Measurements from ENCODE around the gene ADGRD1.

Gene ADGRD1

DNA sequence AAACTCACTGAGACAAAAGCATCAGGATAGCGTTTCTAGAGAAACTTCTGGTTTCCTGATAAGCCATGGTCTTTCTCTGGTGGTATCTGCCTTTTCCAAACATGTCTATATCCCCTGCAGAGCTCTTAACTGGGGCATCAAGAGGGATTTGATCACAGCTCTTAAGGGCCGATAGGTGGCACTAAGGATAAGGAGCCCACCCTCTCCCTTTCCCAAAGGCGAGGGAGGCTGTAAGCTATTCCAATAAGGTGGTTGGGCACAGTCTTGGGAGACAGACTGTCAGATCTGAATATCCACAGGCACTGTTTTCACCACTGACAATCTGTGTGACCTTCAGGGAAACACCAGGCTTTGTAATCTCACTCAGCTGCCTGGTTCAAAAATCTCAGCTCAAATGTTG is 206.0 kb downstream of the ADGRD1 start:
- no peaks in the 10 kb centered on the region for H3K36me3 ChIP-seq (ENCODE audit: insufficient read depth, low read length)
- WGBS: 53% methylated on average over 3 of the region's 3 CpGs
- no peak overlapping the region for H3K4me3 ChIP-seq (ENCODE audit: low read length)
- H3K4me1 ChIP-seq (ENCODE audit: insufficient read depth, low read length): 0 out of 2 replicates have a peak, but pooled peaks cover 3% of the 10 kb centered on the region
- H3K27me3 ChIP-seq (ENCODE audit: insufficient read depth, low read length): no peaks in the 10 kb centered on the region
- no peak overlapping the region for H3K9ac ChIP-seq (ENCODE audit: low read depth, low read length)
- no peaks in the 10 kb centered on the region for H3K9me3 ChIP-seq (ENCODE audit: insufficient read depth, low read depth, low read length)
- H3K27ac ChIP-seq (ENCODE audit: low read depth, low read length): no peak overlapping the region

DNA sequence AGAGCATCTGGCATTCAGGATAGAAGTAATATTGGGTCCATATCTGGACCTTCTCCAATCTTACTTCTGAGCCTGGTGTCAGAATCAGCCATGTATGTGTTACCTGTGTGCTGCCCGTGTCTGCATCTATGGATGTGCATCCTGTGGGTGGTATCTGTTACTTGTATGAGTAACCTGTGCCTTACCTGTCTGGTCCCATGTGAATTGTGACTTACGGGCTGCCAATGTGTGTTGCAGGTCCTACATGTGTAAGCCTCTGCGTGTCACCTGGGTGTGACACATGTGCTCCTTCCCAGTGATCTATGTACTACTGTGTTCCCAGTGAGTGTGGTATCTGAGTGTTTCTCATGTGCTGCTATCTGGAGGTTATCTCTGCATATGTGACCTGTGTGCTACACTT is 208.4 kb downstream of the ADGRD1 start:
- Histone ChIP-seq H3K4me1 (ENCODE audit: insufficient read depth, low read length) (0 out of 2 replicates have a peak, but pooled peaks cover 3% of the 10 kb centered on the region), H3K36me3 (ENCODE audit: insufficient read depth, low read length) (no peaks in the 10 kb centered on the region), H3K9ac (ENCODE audit: low read depth, low read length) (no peak overlapping the region), H3K4me3 (ENCODE audit: low read length) (no peak overlapping the region), H3K27ac (ENCODE audit: low read depth, low read length) (no peak overlapping the region), H3K27me3 (ENCODE audit: insufficient read depth, low read length) (no peaks in the 10 kb centered on the region), H3K9me3 (ENCODE audit: insufficient read depth, low read depth, low read length) (no peaks in the 10 kb centered on the region)
- WGBS: 94% methylated on average over 3 of the region's 3 CpGs

DNA sequence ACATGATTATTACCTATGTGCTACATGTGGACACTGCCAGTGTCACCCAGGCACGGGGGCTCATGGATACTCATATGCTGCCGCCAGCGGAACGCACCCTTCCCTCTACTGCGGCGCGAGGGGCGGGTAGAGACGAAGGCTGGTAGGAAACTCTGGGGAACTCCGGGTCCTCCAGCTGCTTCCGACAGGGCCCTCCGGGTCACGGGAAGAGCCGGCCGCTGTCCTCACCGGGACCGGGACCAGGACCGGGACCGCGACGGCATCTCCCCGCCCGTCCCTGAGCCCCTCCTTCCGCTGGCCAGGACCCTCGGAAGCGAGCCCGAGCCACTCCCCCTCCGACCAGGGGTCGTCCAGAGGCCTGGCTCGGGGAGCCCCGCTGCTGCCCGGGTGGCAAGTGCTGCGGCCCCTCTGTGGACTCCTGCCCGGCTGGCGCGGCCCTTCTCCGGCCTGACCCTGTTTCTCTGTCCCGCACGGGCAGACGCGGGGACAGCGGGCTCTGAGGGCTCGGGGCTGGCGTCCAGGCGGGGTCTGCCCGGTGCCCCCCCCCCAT is 209.6 kb downstream of the ADGRD1 start:
- 0 out of 2 replicates have a peak, but pooled peaks cover 3% of the 10 kb centered on the region for H3K4me1 ChIP-seq (ENCODE audit: insufficient read depth, low read length)
- no peaks in the 10 kb centered on the region for H3K36me3 ChIP-seq (ENCODE audit: insufficient read depth, low read length)
- no peak overlapping the region for H3K4me3 ChIP-seq (ENCODE audit: low read length)
- 95% methylated on average over 46 of the region's 46 CpGs for WGBS
- H3K9ac ChIP-seq (ENCODE audit: low read depth, low read length): no peak overlapping the region
- no peaks in the 10 kb centered on the region for H3K9me3 ChIP-seq (ENCODE audit: insufficient read depth, low read depth, low read length)
- no peaks in the 10 kb centered on the region for H3K27me3 ChIP-seq (ENCODE audit: insufficient read depth, low read length)
- H3K27ac ChIP-seq (ENCODE audit: low read depth, low read length): no peak overlapping the region

DNA sequence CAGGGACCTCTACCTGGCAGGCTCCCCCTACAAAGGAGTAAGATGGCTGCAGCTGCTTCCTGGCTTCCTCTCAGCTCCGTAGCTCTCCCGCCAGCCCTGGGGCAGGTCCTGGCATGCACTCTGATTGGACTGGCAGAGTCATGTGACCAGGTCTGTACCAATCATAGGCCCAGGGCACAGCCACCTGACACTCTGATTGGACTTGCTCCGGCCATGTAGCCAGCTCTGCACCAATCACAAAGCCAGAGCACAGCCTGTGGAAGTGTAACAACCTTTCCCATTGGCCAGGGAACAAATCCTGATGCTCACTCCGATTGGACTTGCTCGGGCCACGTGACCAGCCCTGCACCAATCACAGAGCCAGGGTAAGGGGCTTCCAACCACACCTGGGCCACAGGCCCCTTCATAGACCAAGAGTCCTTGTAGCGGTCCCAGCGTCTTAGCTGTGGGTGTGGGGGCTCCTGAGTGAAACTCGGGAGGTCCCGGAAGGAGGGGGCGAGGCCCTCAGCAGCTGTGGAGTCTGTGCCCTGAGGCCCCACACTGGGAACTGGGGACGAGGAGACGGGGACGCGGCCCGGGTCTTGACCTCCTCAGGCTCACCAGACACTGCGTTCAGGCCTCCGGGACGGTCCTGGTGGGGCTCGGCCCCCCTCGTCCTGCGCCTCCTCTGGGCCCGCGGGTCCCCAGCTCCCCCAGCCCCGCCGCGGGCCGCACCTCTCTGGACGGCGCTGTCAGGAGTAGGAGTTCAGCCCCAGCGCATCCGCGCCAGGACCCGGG is 210.6 kb downstream of the ADGRD1 start:
- no peaks in the 10 kb centered on the region for H3K9me3 ChIP-seq (ENCODE audit: insufficient read depth, low read depth, low read length)
- H3K27ac ChIP-seq (ENCODE audit: low read depth, low read length): no peak overlapping the region
- 0 out of 2 replicates have a peak, but pooled peaks cover 3% of the 10 kb centered on the region for H3K4me1 ChIP-seq (ENCODE audit: insufficient read depth, low read length)
- WGBS: 94% methylated on average over 19 of the region's 34 CpGs
- no peak overlapping the region for H3K4me3 ChIP-seq (ENCODE audit: low read length)
- H3K9ac ChIP-seq (ENCODE audit: low read depth, low read length): no peak overlapping the region
- H3K27me3 ChIP-seq (ENCODE audit: insufficient read depth, low read length): no peaks in the 10 kb centered on the region
- H3K36me3 ChIP-seq (ENCODE audit: insufficient read depth, low read length): no peaks in the 10 kb centered on the region

DNA sequence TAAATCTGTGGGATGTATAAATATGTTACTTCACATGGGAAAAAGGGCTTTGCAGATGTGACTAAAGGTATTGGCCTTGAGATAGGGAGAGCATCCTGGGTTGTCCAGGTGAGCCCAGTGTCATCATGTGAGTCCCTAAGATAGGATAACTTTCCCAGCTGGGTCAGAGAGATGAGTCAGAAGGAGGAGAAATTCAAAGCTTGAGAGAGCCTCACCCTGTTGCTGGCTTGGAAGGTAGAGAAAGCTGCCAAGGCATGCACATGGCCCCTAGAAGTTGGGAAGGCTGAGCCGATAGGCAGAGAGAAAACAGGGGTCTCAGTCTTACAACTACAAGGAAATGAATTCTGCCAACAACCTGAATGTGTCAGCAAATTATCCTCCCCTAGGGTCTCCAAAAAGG is 213.0 kb downstream of the ADGRD1 start:
- no peaks in the 10 kb centered on the region for H3K9me3 ChIP-seq (ENCODE audit: insufficient read depth, low read depth, low read length)
- no peak overlapping the region for H3K27ac ChIP-seq (ENCODE audit: low read depth, low read length)
- 95% methylated on average over 1 of the region's 1 CpG for WGBS
- no peak overlapping the region for H3K9ac ChIP-seq (ENCODE audit: low read depth, low read length)
- H3K36me3 ChIP-seq (ENCODE audit: insufficient read depth, low read length): no peaks in the 10 kb centered on the region
- H3K4me3 ChIP-seq (ENCODE audit: low read length): no peak overlapping the region
- no peaks in the 10 kb centered on the region for H3K4me1 ChIP-seq (ENCODE audit: insufficient read depth, low read length)
- H3K27me3 ChIP-seq (ENCODE audit: insufficient read depth, low read length): no peaks in the 10 kb centered on the region

DNA sequence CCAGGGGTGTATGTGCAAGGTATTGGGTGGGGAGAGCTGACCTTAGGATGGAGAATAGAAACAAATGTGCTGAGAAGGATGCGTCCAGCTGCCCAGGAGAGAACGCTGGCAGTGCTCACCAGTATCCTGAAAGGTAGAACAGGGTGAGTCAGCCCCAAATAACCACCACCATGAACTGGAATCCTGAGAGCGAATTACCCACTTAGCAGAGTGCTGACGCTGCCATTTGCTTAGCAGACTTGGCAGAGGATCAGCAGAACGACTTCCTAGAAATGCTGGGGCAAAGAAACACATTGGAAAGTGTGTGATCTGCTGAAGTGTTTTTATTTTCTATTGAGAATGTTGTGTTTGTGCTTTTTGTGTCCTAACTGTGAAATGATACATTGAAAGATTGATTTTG is 213.6 kb downstream of the ADGRD1 start:
- H3K4me1 ChIP-seq (ENCODE audit: insufficient read depth, low read length): no peaks in the 10 kb centered on the region
- 86% methylated on average over 5 of the region's 5 CpGs for WGBS
- no peak overlapping the region for H3K9ac ChIP-seq (ENCODE audit: low read depth, low read length)
- H3K36me3 ChIP-seq (ENCODE audit: insufficient read depth, low read length): no peaks in the 10 kb centered on the region
- H3K27me3 ChIP-seq (ENCODE audit: insufficient read depth, low read length): no peaks in the 10 kb centered on the region
- no peak overlapping the region for H3K4me3 ChIP-seq (ENCODE audit: low read length)
- no peak overlapping the region for H3K27ac ChIP-seq (ENCODE audit: low read depth, low read length)
- no peaks in the 10 kb centered on the region for H3K9me3 ChIP-seq (ENCODE audit: insufficient read depth, low read depth, low read length)

DNA sequence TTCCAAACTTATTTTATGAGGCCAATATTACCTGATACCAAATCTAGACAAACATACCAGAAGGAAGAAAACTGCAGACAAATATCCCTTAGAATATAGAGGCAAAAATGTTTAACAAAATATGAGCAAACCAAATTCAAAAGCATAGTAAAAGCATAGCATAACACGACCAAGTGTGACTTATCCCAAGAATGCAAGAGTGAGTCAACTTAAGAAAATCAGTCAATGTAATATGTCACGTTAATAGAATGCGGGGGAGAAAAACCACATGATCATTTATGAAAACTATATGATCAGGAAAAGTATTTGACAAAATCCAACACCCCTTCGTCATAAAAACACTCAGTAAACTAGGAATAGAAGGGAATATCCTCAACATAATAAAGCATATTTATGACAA is 217.3 kb downstream of the ADGRD1 start:
- H3K27me3 ChIP-seq (ENCODE audit: insufficient read depth, low read length): no peaks in the 10 kb centered on the region
- H3K36me3 ChIP-seq (ENCODE audit: insufficient read depth, low read length): no peaks in the 10 kb centered on the region
- H3K27ac ChIP-seq (ENCODE audit: low read depth, low read length): no peak overlapping the region
- H3K4me3 ChIP-seq (ENCODE audit: low read length): no peak overlapping the region
- H3K4me1 ChIP-seq (ENCODE audit: insufficient read depth, low read length): no peaks in the 10 kb centered on the region
- WGBS: 91% methylated on average over 3 of the region's 4 CpGs
- H3K9ac ChIP-seq (ENCODE audit: low read depth, low read length): no peak overlapping the region
- H3K9me3 ChIP-seq (ENCODE audit: insufficient read depth, low read depth, low read length): peaks cover 4% of the 10 kb centered on the region; the same call in 1 of the 2 replicates

DNA sequence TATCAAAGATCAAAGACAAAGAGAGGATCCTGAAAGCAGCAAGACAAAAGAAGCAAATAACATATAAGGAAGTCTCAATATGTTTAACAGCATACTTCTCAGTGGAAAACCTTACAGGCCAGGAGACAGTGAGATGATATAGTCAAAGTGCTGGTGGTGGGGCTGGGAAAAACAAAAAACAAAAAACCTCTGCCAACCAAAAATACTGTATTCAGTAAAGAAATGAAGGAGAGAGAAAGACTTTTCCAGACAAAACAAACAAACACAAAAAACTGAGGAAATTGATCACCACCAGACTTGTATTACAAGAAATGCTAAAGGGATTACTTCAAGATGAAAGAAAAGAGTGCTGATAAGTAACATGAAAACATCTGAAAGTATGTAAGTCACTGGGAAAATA is 221.2 kb downstream of the ADGRD1 start:
- H3K4me3 ChIP-seq (ENCODE audit: low read length): no peak overlapping the region
- no peaks in the 10 kb centered on the region for H3K4me1 ChIP-seq (ENCODE audit: insufficient read depth, low read length)
- peaks cover 4% of the 10 kb centered on the region; the same call in 1 of the 2 replicates for H3K9me3 ChIP-seq (ENCODE audit: insufficient read depth, low read depth, low read length)
- H3K9ac ChIP-seq (ENCODE audit: low read depth, low read length): no peak overlapping the region
- no peaks in the 10 kb centered on the region for H3K27me3 ChIP-seq (ENCODE audit: insufficient read depth, low read length)
- no peaks in the 10 kb centered on the region for H3K36me3 ChIP-seq (ENCODE audit: insufficient read depth, low read length)
- no peak overlapping the region for H3K27ac ChIP-seq (ENCODE audit: low read depth, low read length)

DNA sequence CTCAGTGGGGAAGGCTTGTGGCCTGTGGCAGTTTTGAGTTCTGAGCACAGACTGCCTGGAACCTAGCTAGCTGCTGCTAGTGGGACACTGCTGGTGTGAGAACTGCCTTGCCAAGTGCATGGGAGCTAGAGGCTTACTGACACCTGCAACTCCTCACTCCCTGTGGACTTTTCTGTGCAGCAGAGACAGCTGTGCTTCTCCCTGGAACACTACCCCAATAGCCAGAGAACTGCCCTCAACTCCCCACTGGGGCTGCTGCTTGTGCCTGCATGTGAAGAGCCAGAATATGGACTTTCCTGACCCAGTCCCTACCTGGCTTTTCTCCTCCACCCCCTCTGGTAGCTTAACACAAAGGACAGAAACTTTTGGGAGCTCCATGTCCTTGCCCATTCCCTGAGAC is 222.6 kb downstream of the ADGRD1 start:
- Histone ChIP-seq H3K27me3 (ENCODE audit: insufficient read depth, low read length) (no peaks in the 10 kb centered on the region), H3K4me3 (ENCODE audit: low read length) (no peak overlapping the region), H3K9ac (ENCODE audit: low read depth, low read length) (no peak overlapping the region), H3K27ac (ENCODE audit: low read depth, low read length) (no peak overlapping the region), H3K4me1 (ENCODE audit: insufficient read depth, low read length) (no peaks in the 10 kb centered on the region), H3K9me3 (ENCODE audit: insufficient read depth, low read depth, low read length) (peaks cover 4% of the 10 kb centered on the region; the same call in 1 of the 2 replicates), H3K36me3 (ENCODE audit: insufficient read depth, low read length) (no peaks in the 10 kb centered on the region)

DNA sequence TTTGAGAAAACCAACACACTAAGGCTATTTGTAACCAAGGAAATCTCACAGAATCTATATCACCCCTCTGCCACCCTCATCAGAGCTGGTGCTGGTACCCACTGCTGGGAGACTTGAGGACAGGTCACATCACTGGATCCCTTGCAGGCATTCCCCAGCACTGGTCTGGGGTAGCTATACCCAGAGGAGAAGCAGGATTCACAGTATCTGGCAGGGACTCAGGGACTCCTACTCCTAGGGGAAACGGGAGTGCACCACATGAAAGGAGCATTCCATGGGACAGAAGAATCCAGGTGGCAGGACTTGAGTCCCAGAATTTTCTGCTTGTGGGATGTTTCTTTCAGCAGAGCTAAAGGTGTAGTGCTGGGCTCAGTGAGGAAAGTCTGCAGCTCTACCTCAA is 223.2 kb downstream of the ADGRD1 start:
- Histone ChIP-seq H3K27me3 (ENCODE audit: insufficient read depth, low read length) (no peaks in the 10 kb centered on the region), H3K27ac (ENCODE audit: low read depth, low read length) (no peak overlapping the region), H3K4me1 (ENCODE audit: insufficient read depth, low read length) (no peaks in the 10 kb centered on the region), H3K4me3 (ENCODE audit: low read length) (no peak overlapping the region), H3K9ac (ENCODE audit: low read depth, low read length) (no peak overlapping the region), H3K36me3 (ENCODE audit: insufficient read depth, low read length) (no peaks in the 10 kb centered on the region), H3K9me3 (ENCODE audit: insufficient read depth, low read depth, low read length) (peaks cover 4% of the 10 kb centered on the region; the same call in 1 of the 2 replicates)
- WGBS: 81% methylated on average over 1 of the region's 1 CpG

DNA sequence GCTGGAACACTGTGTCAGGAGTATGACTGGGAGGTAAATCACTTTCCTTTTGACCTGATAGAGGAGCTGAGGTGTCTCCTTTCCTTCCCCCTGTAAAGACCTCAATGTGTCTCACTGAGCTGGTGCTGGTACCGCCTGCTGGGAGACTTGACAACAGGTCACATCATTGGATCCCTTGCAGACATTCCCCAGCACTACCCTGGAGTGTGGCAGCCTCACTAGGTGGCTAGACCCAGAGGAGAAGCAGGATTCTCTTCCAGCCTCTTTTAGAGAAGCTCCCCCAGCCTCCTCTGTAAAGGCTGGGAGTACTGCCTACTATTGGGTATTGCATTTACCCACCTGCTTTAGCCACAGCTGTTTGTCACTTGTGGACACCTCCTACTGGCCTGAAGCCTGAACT is 223.9 kb downstream of the ADGRD1 start:
- H3K27ac ChIP-seq (ENCODE audit: low read depth, low read length): no peak overlapping the region
- H3K4me1 ChIP-seq (ENCODE audit: insufficient read depth, low read length): no peaks in the 10 kb centered on the region
- H3K27me3 ChIP-seq (ENCODE audit: insufficient read depth, low read length): no peaks in the 10 kb centered on the region
- WGBS: 85% methylated on average over 1 of the region's 1 CpG
- H3K36me3 ChIP-seq (ENCODE audit: insufficient read depth, low read length): no peaks in the 10 kb centered on the region
- H3K9me3 ChIP-seq (ENCODE audit: insufficient read depth, low read depth, low read length): peaks cover 4% of the 10 kb centered on the region; the same call in 1 of the 2 replicates
- no peak overlapping the region for H3K4me3 ChIP-seq (ENCODE audit: low read length)
- no peak overlapping the region for H3K9ac ChIP-seq (ENCODE audit: low read depth, low read length)
